ENCODE data around the gene ENDOG. TPM values are rescaled to one million over a fixed set of nuclear protein-coding genes. Genes with fewer than 3 reads are reported as not detected.

ENDOG gene
- polyA plus RNA-seq = 8.6 and 12.4 TPM in 2 replicates

DNA sequence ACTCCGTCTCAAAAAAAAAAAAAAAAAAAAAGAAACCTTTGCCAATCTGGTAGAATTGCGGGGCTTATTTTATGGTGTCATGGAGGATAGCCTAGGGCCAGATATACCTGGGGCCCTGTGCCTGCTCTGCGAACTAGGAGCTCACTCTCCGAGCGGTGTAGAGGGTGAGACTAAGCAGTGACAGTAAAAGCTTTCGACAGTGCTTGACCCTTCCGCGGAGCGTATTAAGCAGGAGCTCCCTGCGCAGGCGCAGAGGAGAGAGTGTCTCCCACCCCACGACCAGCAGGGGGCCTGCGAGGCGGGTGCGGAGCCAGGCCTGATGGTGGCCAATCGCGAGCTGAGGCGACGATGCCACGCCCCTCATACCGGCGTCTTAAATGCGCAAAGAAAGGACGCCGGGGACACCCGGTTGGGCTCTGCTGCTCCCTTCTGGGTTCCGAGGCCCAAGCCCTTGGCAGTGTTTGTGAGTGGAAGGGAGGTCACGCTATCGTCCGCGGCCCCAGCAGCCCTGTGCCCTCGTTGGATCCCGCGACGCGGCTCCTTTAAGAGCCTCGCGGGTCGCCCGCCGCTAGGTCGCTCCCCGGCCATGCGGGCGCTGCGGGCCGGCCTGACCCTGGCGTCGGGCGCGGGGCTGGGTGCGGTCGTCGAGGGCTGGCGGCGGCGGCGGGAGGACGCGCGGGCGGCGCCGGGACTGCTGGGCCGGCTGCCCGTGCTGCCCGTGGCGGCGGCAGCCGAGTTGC is at the start of gene ENDOG:
ENDOG (plus strand) TSS at position 402 of the 740 bp plus-strand sequence; CDS start at position 587, 185 bp downstream.

GRCh38 chr9:128771745-128772519 is 46.4 kb upstream of the ENDOG start, which contains the start of gene ZER1:
ZER1 (minus strand) TSS chr9:128771927; CDS start chr9:128755565, 16,362 bp downstream.

DNA sequence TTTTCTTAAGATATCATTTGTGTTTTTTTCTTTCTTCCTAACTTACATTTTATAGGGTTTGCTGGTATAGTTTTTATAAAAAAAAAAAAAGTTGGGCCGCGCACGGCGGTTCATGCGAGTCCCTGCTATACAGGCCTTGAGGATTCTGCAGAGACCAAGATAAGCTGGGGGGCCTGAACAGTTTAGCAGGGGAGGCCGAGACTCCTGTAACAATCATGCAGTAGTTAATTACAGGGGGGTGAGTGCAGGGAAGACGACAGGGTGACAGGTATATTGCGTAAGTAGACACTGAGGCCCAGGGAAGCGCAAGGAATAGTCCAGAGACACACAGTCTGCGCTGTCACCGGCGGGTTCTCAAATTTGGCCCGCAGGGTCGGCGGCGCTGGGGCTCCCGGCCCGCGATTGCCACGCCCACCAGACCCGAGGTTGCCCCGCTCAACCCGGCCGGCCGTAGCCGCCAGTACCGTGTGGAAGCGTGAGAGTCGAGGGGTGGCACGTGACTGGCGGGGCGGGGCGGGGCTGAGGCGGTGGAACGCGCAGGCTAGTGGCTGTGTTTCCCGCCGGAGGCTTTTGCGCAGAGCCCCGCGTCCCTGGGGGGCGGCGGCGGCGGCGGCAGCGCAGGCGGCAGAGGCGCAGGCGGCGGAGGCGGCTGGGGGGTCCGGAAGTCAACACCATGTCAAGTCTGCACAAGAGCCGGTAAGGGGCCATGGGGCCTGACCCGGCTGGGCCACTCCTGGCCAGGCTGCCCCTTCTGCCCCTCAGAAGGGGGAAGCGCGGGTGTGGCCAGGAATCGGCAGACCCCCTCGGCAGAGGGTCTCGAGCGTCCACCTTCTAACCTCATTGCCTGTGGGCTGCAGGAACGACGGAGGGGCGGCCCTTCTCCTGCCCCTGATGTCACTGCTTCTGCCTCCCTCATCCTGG is 31.4 kb upstream of the ENDOG start, which contains the start of gene TBC1D13:
TBC1D13 (plus strand) TSS at position 573 of the 921 bp plus-strand sequence; CDS start at position 674, 101 bp downstream.

DNA sequence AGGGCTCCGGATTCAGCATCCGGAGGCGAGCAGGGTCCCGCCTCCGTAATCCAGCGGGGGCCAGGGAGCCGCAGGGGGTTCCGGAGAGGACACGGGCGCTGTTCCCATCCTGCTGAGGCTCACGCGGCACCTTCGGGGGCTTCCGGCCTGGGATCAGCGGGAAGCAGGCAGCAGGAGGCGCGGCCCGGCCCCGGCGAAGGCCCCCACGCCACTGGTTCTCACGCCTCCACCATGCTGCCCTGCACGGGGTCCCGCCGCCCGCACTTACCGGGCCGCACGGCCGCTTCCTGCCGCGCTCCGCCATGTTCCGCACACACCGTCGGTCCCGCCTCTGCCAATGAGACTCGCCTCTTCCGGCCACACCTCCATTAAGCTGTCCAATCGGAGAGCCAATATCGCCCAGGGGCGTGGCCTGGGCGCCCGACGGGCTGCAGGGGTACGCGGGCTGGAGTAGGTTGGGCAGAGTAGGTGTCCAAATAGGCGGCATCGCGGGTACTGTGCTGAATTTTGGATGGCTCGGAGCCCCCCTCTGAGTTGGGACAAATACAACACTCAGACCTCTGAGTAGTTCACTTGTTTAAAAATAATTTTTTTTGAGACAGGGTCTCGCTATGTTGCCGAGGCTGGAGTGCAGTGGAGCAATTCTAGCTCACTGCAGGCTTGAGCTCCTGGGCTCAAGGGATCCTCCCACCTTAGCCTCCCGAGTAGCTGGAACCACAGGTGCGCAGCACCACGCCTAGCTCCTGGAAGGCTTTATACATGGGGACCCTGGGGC is 11.4 kb downstream of the ENDOG start, which contains the start of gene SPOUT1:
SPOUT1 (minus strand) TSS at position 318 of the 775 bp plus-strand sequence; CDS start at position 304, 14 bp downstream.

Other genes starting within 250 kb of the ENDOG start
- 0.14 and 0.77 TPM in 2 replicates for gene DYNC2I2, start 161.7 kb upstream of the ENDOG start, polyA plus RNA-seq
- gene SET, start 129.3 kb upstream of the ENDOG start, polyA plus RNA-seq = 177 and 187 TPM in 2 replicates
- gene PKN3, start 116.0 kb upstream of the ENDOG start, polyA plus RNA-seq = not detected in 2 replicates
- gene ZDHHC12, start 94.4 kb upstream of the ENDOG start, polyA plus RNA-seq = 0.21 TPM in 1 of 2 replicates, not detected in the other
- 2.3 and 4.4 TPM in 2 replicates for gene ZER1, start 46.6 kb upstream of the ENDOG start, polyA plus RNA-seq
- gene TBC1D13, start 31.2 kb upstream of the ENDOG start, polyA plus RNA-seq = 2.0 and 2.6 TPM in 2 replicates
- gene SPOUT1, start 11.3 kb downstream of the ENDOG start, polyA plus RNA-seq = 5.4 and 9.8 TPM in 2 replicates
- 12.4 and 14.1 TPM in 2 replicates for gene KYAT1, start 63.5 kb downstream of the ENDOG start, polyA plus RNA-seq
- 10.3 and 11.2 TPM in 2 replicates for gene LRRC8A, start 63.6 kb downstream of the ENDOG start, polyA plus RNA-seq
- gene PHYHD1, start 102.5 kb downstream of the ENDOG start, polyA plus RNA-seq = 4.6 TPM in 1 of 2 replicates, not detected in the other
- gene DOLK, start 129.1 kb downstream of the ENDOG start, polyA plus RNA-seq = 16.7 and 20.3 TPM in 2 replicates
- 8.6 and 11.3 TPM in 2 replicates for gene NUP188, start 129.2 kb downstream of the ENDOG start, polyA plus RNA-seq
- 1.6 and 3.5 TPM in 2 replicates for gene SH3GLB2, start 209.8 kb downstream of the ENDOG start, polyA plus RNA-seq
- gene MIGA2, start 218.1 kb downstream of the ENDOG start, polyA plus RNA-seq = 3.1 TPM in 2 replicates

Measured in Purkinje cell (primary cell).